HEK293T (cell line): ENCODE data around the gene CASP8AP2.

Experiments used
- CTCF ChIA-PET: fragments of 350-600 bp; formaldehyde crosslinking; extraction: SDS; loops from one replicate; lab custom pipeline; 2021; ENCODE audit warnings: antibody characterized with exemption, inconsistent platforms; lab: Yijun Ruan, JAX
- POLR2A ChIA-PET: fragments of 350-600 bp; formaldehyde crosslinking; extraction: SDS; loops from one replicate; lab custom pipeline; 2020; ENCODE audit warnings: antibody characterized with exemption, inconsistent platforms; lab: Yijun Ruan, JAX
- DNase-seq: peaks from one replicate; pipeline ENCODE4 v3.0.0; 2012; ENCODE audit warnings: mixed read lengths; ENCODE audit errors: extremely low spot score
- ARNT ChIP-seq: fragments of 450-650 bp; IDR thresholded peaks from 2 replicates; pipeline ENCODE4 v1.6.1; 2017; ENCODE audit warnings: mild to moderate bottlenecking
- BHLHE40 ChIP-seq: fragments of 450-650 bp; IDR thresholded peaks from 2 replicates; pipeline ENCODE4 v1.6.1; 2016; ENCODE audit warnings: mild to moderate bottlenecking, moderate library complexity, borderline replicate concordance
- CTBP1 ChIP-seq: fragments of 450-650 bp; IDR thresholded peaks from 2 replicates; pipeline ENCODE4 v1.6.1; 2016; ENCODE audit warnings: borderline replicate concordance
- ELF4 ChIP-seq: fragments of 450-650 bp; IDR thresholded peaks from 2 replicates; pipeline ENCODE4 v1.6.1; 2017; ENCODE audit warnings: antibody characterized with exemption
- FOXA1 ChIP-seq: fragments of 450-650 bp; IDR thresholded peaks from 2 replicates; pipeline ENCODE4 v1.6.1; 2016; ENCODE audit warnings: mild to moderate bottlenecking
- FOXK2 ChIP-seq: fragments of 450-650 bp; IDR thresholded peaks from 2 replicates; pipeline ENCODE4 v1.6.1; 2016; ENCODE audit warnings: mild to moderate bottlenecking
- FOXM1 ChIP-seq: fragments of 450-650 bp; IDR thresholded peaks from 2 replicates; pipeline ENCODE4 v1.6.1; 2017; ENCODE audit warnings: mild to moderate bottlenecking, borderline replicate concordance
- HDGF ChIP-seq: fragments of 450-650 bp; IDR thresholded peaks from 2 replicates; pipeline ENCODE4 v1.6.1; 2017; ENCODE audit warnings: antibody characterized with exemption, borderline replicate concordance
- L3MBTL2 ChIP-seq: fragments of 450-650 bp; conservative IDR thresholded peaks from 2 replicates; pipeline ENCODE4 v1.6.1; 2016; ENCODE audit warnings: mild to moderate bottlenecking
- LEF1 ChIP-seq: fragments of 450-650 bp; IDR thresholded peaks from 2 replicates; pipeline ENCODE4 v1.6.1; 2017; ENCODE audit warnings: mild to moderate bottlenecking, borderline replicate concordance
- NFRKB ChIP-seq: fragments of 450-650 bp; IDR thresholded peaks from 2 replicates; pipeline ENCODE4 v1.6.1; 2016; ENCODE audit warnings: mild to moderate bottlenecking, moderate library complexity
- SP1 ChIP-seq: fragments of 450-650 bp; IDR thresholded peaks from 2 replicates; pipeline ENCODE4 v1.6.1; 2017
- SUZ12 ChIP-seq: fragments of 450-650 bp; IDR thresholded peaks from 2 replicates; pipeline ENCODE4 v1.6.1; 2016; ENCODE audit warnings: mild to moderate bottlenecking
- TARDBP ChIP-seq: fragments of 450-650 bp; IDR thresholded peaks from 2 replicates; pipeline ENCODE4 v1.6.1; 2016
- ZNF384 ChIP-seq: fragments of 450-650 bp; IDR thresholded peaks from 2 replicates; pipeline ENCODE4 v1.6.1; 2016
- TF ChIP-seq, protein P1 (sequence below): fragments of 450-650 bp; IDR thresholded peaks from 2 replicates; pipeline ENCODE4 v1.6.1; 2016

The CASP8AP2 gene

DNA sequence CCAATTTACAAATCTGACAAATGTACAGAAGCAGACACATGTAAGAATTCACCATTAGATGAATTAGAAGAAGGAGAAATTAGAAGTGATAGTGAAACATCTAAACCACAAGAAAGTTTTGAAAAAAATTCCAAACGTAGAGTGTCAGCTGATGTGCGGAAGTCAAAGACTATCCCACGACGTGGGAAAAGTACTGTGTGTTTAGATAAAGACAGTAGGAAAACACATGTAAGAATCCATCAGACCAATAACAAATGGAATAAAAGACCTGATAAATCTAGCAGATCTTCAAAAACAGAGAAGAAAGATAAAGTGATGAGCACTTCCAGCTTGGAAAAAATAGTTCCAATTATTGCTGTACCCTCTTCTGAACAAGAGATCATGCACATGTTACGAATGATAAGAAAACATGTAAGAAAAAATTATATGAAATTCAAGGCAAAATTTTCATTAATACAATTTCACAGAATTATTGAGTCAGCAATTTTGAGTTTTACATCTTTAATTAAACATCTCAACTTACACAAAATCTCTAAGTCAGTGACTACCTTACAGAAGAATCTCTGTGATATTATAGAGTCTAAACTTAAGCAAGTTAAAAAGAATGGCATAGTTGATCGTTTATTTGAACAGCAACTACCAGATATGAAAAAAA is 36.5 kb downstream of the CASP8AP2 start:
- ChIA-PET POLR2A (no interaction called here), CTCF (interaction anchor here (0.6 kb wide), 1 partner anchor 22 kb away, joined by 3 read pairs; no protein-coding TSS in a partner anchor)
- TF ChIP-seq, protein P1, sequence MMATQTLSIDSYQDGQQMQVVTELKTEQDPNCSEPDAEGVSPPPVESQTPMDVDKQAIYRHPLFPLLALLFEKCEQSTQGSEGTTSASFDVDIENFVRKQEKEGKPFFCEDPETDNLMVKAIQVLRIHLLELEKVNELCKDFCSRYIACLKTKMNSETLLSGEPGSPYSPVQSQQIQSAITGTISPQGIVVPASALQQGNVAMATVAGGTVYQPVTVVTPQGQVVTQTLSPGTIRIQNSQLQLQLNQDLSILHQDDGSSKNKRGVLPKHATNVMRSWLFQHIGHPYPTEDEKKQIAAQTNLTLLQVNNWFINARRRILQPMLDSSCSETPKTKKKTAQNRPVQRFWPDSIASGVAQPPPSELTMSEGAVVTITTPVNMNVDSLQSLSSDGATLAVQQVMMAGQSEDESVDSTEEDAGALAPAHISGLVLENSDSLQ = no peak
- no peak for TF ChIP-seq FOXM1
- TF ChIP-seq HDGF = no peak
- TF ChIP-seq CTBP1 = no peak
- no peak for TF ChIP-seq FOXK2
- DNase-seq = no peak

DNA sequence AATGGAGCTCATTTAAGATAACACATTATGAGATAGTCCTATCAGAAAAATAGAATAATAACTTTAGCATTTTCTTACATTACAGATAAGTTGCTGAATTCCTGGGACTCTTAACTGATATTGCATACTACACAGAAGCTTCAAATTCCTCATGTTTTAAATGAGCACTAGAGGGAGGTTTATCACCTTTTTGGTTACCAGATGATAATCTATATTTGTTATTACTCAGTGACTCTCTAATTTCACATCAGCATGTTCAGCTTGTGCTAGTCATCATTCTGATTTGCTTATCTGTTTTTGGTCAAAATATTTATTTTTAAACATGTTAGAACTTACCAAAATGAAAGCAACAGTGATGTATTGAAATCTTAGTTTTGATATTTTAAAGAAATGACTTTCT is 44.0 kb downstream of the CASP8AP2 start:
- CTCF ChIA-PET = no interaction called here
- POLR2A ChIA-PET = no interaction called here
- DNase-seq = no peak
- no peak for TF ChIP-seq FOXK2
- no peak for TF ChIP-seq ZNF384
- TF ChIP-seq ARNT = no peak
- TF ChIP-seq L3MBTL2 = no peak
- TF ChIP-seq HDGF = no peak
- no peak for TF ChIP-seq FOXA1

DNA sequence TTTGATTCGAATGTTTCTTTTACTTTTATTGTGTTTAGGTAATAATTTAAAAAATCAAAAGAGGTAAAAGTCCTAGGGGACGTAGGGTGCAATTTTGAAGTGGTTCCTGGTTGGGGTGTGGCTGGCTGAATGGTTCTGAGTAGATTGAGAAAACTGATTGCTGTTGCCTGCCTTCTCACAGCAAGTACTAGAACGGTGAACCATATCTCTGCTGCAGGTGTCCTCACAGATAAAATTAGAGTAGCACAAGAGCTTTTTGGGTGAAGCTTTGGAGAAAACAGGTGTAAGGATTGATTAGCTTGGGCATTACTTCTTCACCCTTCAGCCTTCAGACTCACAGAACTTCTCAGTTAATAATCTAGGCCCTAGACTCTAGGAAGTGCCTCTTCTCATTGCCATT is 44.8 kb downstream of the CASP8AP2 start:
- POLR2A ChIA-PET = no interaction called here

GRCh38 chr6:89886378-89887120 is 56.9 kb downstream of the CASP8AP2 start:
- ChIA-PET POLR2A (no interaction called here), CTCF (interaction anchor here (0.9 kb wide), 1 partner anchor 12 kb away, joined by 3 read pairs; no protein-coding TSS in a partner anchor)
- TF ChIP-seq BHLHE40 (no peak), CTBP1 (no peak), TARDBP (no peak), ZNF384 (no peak), FOXK2 (no peak), NFRKB (no peak)
- no peak for DNase-seq

More for the DNA sequence above, 44.8 kb downstream of the CASP8AP2 start:
- CTCF ChIA-PET = interaction anchor here (0.8 kb wide), 1 partner anchor 11 kb away, joined by 3 read pairs; no protein-coding TSS in a partner anchor
- no peak for DNase-seq
- TF ChIP-seq FOXA1 = no peak
- TF ChIP-seq HDGF = no peak
- TF ChIP-seq FOXK2 = no peak
- TF ChIP-seq LEF1 = no peak
- TF ChIP-seq SP1 = no peak
- TF ChIP-seq, protein P1 = no peak
- no peak for TF ChIP-seq SUZ12
- no peak for TF ChIP-seq NFRKB
- no peak for TF ChIP-seq ZNF384
- TF ChIP-seq L3MBTL2 = no peak
- TF ChIP-seq ELF4 = no peak
- no peak for TF ChIP-seq CTBP1
- TF ChIP-seq FOXM1 = no peak
- TF ChIP-seq BHLHE40 = no peak

DNA sequence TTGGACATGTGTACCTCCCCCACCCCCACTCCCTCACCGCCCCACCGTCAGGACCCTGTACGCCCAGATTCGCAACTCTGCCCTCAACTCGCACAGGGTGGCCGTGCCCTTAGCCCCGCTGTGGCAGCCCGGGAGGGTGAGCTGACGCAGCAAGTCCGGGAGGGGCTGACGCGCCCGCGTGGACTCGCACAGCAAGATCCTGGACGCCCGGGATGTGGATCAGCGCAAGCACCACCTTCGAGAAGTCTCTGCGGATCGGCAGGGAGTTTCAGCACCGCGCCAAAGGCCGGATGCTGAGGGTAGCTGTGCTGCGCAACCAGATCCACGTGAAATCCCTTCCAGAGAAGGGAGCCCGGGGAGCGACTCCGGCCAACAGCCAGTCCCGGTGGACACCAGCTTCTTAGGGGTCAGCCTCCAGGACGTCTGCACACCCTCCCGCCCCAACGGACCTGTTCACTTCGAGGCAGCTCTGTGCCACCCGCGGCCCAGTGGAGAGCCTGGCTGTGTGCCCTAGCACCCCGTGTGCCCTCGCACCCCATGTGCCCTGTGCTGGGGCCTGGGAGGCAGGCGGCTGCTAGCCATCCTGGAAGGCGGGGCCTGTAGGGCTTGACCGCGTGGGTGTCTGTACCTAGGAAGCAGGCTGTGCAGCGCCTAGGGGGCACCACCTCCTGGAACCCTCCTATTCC is 57.9 kb downstream of the CASP8AP2 start:
- TF ChIP-seq ZNF384 (no peak), TARDBP (no peak), SUZ12 (no peak), ELF4 (no peak), FOXA1 (no peak), NFRKB (no peak), L3MBTL2 (no peak), FOXM1 (no peak), BHLHE40 (no peak), FOXK2 (no peak), SP1 (no peak), LEF1 (no peak), HDGF (no peak), CTBP1 (no peak), ARNT (no peak)
- TF ChIP-seq, protein P1 = no peak
- ChIA-PET POLR2A (no interaction called here), CTCF (no interaction called here)
- no peak for DNase-seq

- no peak for DNase-seq
- POLR2A ChIA-PET = no interaction called here
- TF ChIP-seq FOXA1 = no peak
- TF ChIP-seq SP1 = no peak
- TF ChIP-seq SUZ12 = no peak
- no peak for TF ChIP-seq CTBP1
- TF ChIP-seq, protein P1 = no peak
- no peak for TF ChIP-seq LEF1
- CTCF ChIA-PET = no interaction called here
Observed at GRCh38 chr6:89888138-89888514, 58.4 kb downstream of the CASP8AP2 start.
